Lower leg skin (tissue), 4 donors: ENCODE measurements around the gene PLK5. TPM values are rescaled to one million over a fixed set of nuclear protein-coding genes. Genes with fewer than 3 reads are reported as not detected.

Source experiments
- DNase-seq, 2 donors: peaks; one replicate each; pipeline ENCODE4 v3.0.0-alpha.2; 2019; ENCODE audit warnings: low spot score in 2 of 2
- H3K4me3 ChIP-seq: fragments of 200-600 bp; sonication (generic); 2 replicates; pipeline ENCODE4 v1.5.1; 2017; ENCODE audit warnings: mild to moderate bottlenecking, low read depth; ENCODE audit not compliant: poor library complexity, severe bottlenecking
- CTCF ChIP-seq, 3 donors: fragments of 450-650 bp; IDR thresholded peaks; one replicate each; pipeline ENCODE4 v1.5.1; 2016; ENCODE audit warnings: antibody characterized with exemption in 3 of 3, mild to moderate bottlenecking in 3 of 3, moderate library complexity in 2 of 3
- POLR2A ChIP-seq, 2 donors: fragments of 450-650 bp; IDR thresholded peaks; one replicate each; pipeline ENCODE4 v1.6.1; 2016 to 2017; ENCODE audit warnings: antibody characterized with exemption in 2 of 2, mild to moderate bottlenecking in 1 of 2, moderate library complexity in 1 of 2
- WGBS, 2 donors: methylation state at CpG; one replicate each; pipeline ENCODE4 v1.1.5; 2018; 5-methylcytosine and 5-hydroxymethylcytosine counted together
- intact Hi-C: fragments of 100-400 bp; cut with DNase I; formaldehyde crosslinking; loops from one replicate; pipeline ENCODE4 v1.15.0; 2023; ENCODE audit warnings: low total_unique reads
- total RNA-seq, 4 donors: library from RNA; depleted of rRNA; stranded (reverse); fragments of >200 nt; gene quantifications; one replicate each; pipeline ENCODE4 v1.1.0, GENCODE V29; 2016

Gene PLK5
- total RNA-seq, 4 donors from 2014 or later, result 0.23 to 0.84 TPM; not detected in 2

GRCh38 chr19:1576242-1577089 is 52.6 kb downstream of the PLK5 start:
- 83 to 91% methylated on average over 9 to 29 of the region's 30 CpGs for WGBS, 2 donors
- intact Hi-C loops, result no loop called here
- DNase-seq, result no peak
- TF ChIP-seq CTCF (IDR thresholded peaks at IDR 0.05) (no peak), POLR2A (IDR thresholded peaks at IDR 0.05) (no peak)
- no peak overlapping the region for H3K4me3 ChIP-seq

GRCh38 chr19:1577090-1577928 is 53.4 kb downstream of the PLK5 start:
- WGBS, 2 donors, result 83 to 84% methylated on average over 26 to 41 of the region's 41 CpGs
- peak in 1 of 2 donors; percentile 81 for DNase-seq
- intact Hi-C loops, result no loop called here
- TF ChIP-seq CTCF (IDR thresholded peaks at IDR 0.05), result no peak
- TF ChIP-seq POLR2A (IDR thresholded peaks at IDR 0.05), result no peak
- no peak overlapping the region for H3K4me3 ChIP-seq

GRCh38 chr19:1577929-1578618 is 54.2 kb downstream of the PLK5 start:
- intact Hi-C loops, result no loop called here
- no peak overlapping the region for H3K4me3 ChIP-seq
- no peak for TF ChIP-seq CTCF (IDR thresholded peaks at IDR 0.05)
- no peak for TF ChIP-seq POLR2A (IDR thresholded peaks at IDR 0.05)
- 88 to 92% methylated on average over 36 to 45 of the region's 49 CpGs for WGBS, 2 donors
- DNase-seq, result no peak

GRCh38 chr19:1579222-1579621 is 55.3 kb downstream of the PLK5 start:
- no peak for DNase-seq
- intact Hi-C loops, result no loop called here
- 94 to 96% methylated on average over 20 of the region's 20 CpGs for WGBS, 2 donors
- no peak overlapping the region for H3K4me3 ChIP-seq
- TF ChIP-seq POLR2A (IDR thresholded peaks at IDR 0.05) (no peak), CTCF (IDR thresholded peaks at IDR 0.05) (no peak)

GRCh38 chr19:1580382-1580781 is 56.5 kb downstream of the PLK5 start:
- WGBS, 2 donors, result 92 to 93% methylated on average over 20 of the region's 20 CpGs
- no peak for DNase-seq
- intact Hi-C loops, result no loop called here
- no peak for TF ChIP-seq CTCF (IDR thresholded peaks at IDR 0.05)
- TF ChIP-seq POLR2A (IDR thresholded peaks at IDR 0.05), result no peak
- H3K4me3 ChIP-seq, result no peak overlapping the region
